K562 (cell line): ENCODE data around the gene MYL12A. TPM values are rescaled to one million over a fixed set of nuclear protein-coding genes. Genes with fewer than 3 reads are reported as not detected.

Experiments
- ATAC-seq: fragments of 200-7000 bp; cut with Tn5 transposase; 3 replicates; pipeline ENCODE4 v1.9.1; 2020; ENCODE audit warnings: moderate library complexity
- BruUV-seq: library from RNA; stranded (reverse); fragments of 400-500 nt; replicated peaks from 2 replicates; lab custom pipeline; 2021; lab: Mats Ljungman, UMichigan
- CTCF ChIA-PET: fragments of 300-600 bp; formaldehyde crosslinking; extraction: SDS; loops from one replicate; lab custom pipeline; 2021; ENCODE audit warnings: low intra/inter-chr PET ratio; lab: Yijun Ruan, JAX
- POLR2A ChIA-PET: fragments of 300-600, 350-650 bp; sonication (Branson Sonifier 250); formaldehyde crosslinking; extraction: SDS; loops from one replicate; lab custom pipeline; 2021; ENCODE audit warnings: antibody characterized with exemption, inconsistent platforms; lab: Yijun Ruan, JAX
- DNase-seq, 4 experiments: peaks; one replicate each; pipeline versions ENCODE4 v3.0.0 to v3.0.0-alpha.2; 2011 to 2018; ENCODE audit warnings: low spot score in 3 of 4, mixed read lengths in 3 of 4; ENCODE audit errors: extremely low read depth in 1 of 4
- FAIRE-seq: peaks from 2 replicates; lab custom pipeline; 2011; peaks lifted over from hg19 to GRCh38; lab: Jason Lieb, UNC
- H2AFZ ChIP-seq: 2 replicates; pipeline ENCODE4 v1.6.0; 2011; ENCODE audit warnings: low read depth, low read length, control low read depth, inconsistent platforms
- H3K27ac ChIP-seq: fragments of 200-600 bp; 3 replicates; pipeline ENCODE4 v1.8.0; 2011; ENCODE audit warnings: low read depth, mild to moderate bottlenecking, control low read depth, inconsistent platforms, low read length, moderate library complexity, mixed read lengths; ENCODE audit errors: extremely low read depth
- H3K27me3 ChIP-seq, 2 experiments: fragments of 300-600 bp in 1 of 2; 2 replicates in 1 of 2; 3 replicates in 1 of 2; pipeline versions ENCODE4 v1.6.0 to v1.8.0; 2011; ENCODE audit warnings: inconsistent platforms in 2 of 2, low read length in 2 of 2, mild to moderate bottlenecking in 1 of 2, mixed read lengths in 1 of 2, moderate library complexity in 1 of 2; ENCODE audit not compliant: control insufficient read depth in 2 of 2, insufficient read depth in 2 of 2
- H3K36me3 ChIP-seq: fragments of 300-600 bp; 3 replicates; pipeline ENCODE4 v1.8.0; 2011; ENCODE audit warnings: mild to moderate bottlenecking, low read length, inconsistent platforms; ENCODE audit not compliant: control insufficient read depth, insufficient read depth
- H3K4me1 ChIP-seq, 2 experiments: fragments of 200-600 bp in 1 of 2; replicated peaks in 1 of 2; 2 replicates in 1 of 2; 3 replicates in 1 of 2; pipeline versions ENCODE4 v1.5.1 to v1.8.0; 2011; ENCODE audit warnings: inconsistent platforms in 2 of 2, low read length in 2 of 2, mild to moderate bottlenecking in 1 of 2, mixed read lengths in 1 of 2, moderate library complexity in 1 of 2; ENCODE audit not compliant: control insufficient read depth in 2 of 2, insufficient read depth in 2 of 2
- H3K4me2 ChIP-seq: 2 replicates; pipeline ENCODE4 v1.6.1; 2011; ENCODE audit warnings: low read length, control low read depth, inconsistent platforms, mixed read lengths; ENCODE audit not compliant: insufficient read depth
- H3K4me3 ChIP-seq: fragments of 200-600 bp; sonication (generic), shearing (Covaris generic); 2 replicates; pipeline ENCODE4 v1.5.1; 2016; ENCODE audit warnings: control low read depth, inconsistent platforms
- H3K79me2 ChIP-seq: fragments of 200-600 bp; 3 replicates; pipeline ENCODE4 v1.8.0; 2011; ENCODE audit warnings: low read length, inconsistent platforms; ENCODE audit not compliant: control insufficient read depth, insufficient read depth
- H3K9ac ChIP-seq, 2 experiments: 2 replicates each; pipeline versions ENCODE4 v1.6.0 to v1.6.1; 2011; ENCODE audit warnings: low read depth in 2 of 2, low read length in 2 of 2, control low read depth in 1 of 2, inconsistent platforms in 1 of 2, mild to moderate bottlenecking in 1 of 2, mixed read lengths in 1 of 2; ENCODE audit not compliant: insufficient read depth in 1 of 2
- H3K9me1 ChIP-seq: one replicate; pipeline ENCODE4 v1.6.0; 2011; ENCODE audit warnings: inconsistent platforms, mild to moderate bottlenecking, low read length, moderate library complexity; ENCODE audit not compliant: control insufficient read depth, insufficient read depth
- H3K9me3 ChIP-seq: replicated peaks from 2 replicates; pipeline ENCODE4 v1.5.1; 2011; ENCODE audit warnings: low read depth, low read length, inconsistent platforms; ENCODE audit not compliant: control insufficient read depth, insufficient read depth
- H4K20me1 ChIP-seq: replicated peaks from 2 replicates; pipeline ENCODE4 v1.6.1; 2011; ENCODE audit warnings: low read length, inconsistent platforms, mixed read lengths; ENCODE audit not compliant: control insufficient read depth, insufficient read depth
- CEBPG ChIP-seq, 3 experiments: fragments of 200-800 bp in 1 of 3; sonication (Bioruptor generic) in 1 of 3; sonication (generic) in 1 of 3; formaldehyde crosslinking in 1 of 3; IDR thresholded peaks in 2 of 3; conservative IDR thresholded peaks in 1 of 3; 2 replicates each; pipeline versions ENCODE4 v1.6.1 to v1.8.0; 2016 to 2022; ENCODE audit warnings: missing compliant biosample characterization in 2 of 3, missing genetic modification characterization in 2 of 3, mild to moderate bottlenecking in 1 of 3, missing genetic modification reagents in 1 of 3
- DPF2 ChIP-seq: fragments of 450-650 bp; IDR thresholded peaks from 2 replicates; pipeline ENCODE4 v1.6.1; 2016
- HNRNPH1 ChIP-seq: fragments of 200-400 bp; formaldehyde crosslinking; optimal IDR thresholded peaks from 2 replicates; pipeline ENCODE3; 2017; ENCODE audit warnings: low read depth, mild to moderate bottlenecking, low read length, moderate library complexity
- PML ChIP-seq: IDR thresholded peaks from 2 replicates; pipeline ENCODE4 v1.6.1; 2012; ENCODE audit warnings: low read length, inconsistent platforms
- PRMT5 ChIP-seq: sonication (generic); formaldehyde crosslinking; IDR thresholded peaks from 2 replicates; pipeline ENCODE4 v1.5.0; 2020; ENCODE audit warnings: missing genetic modification reagents
- RAD51 ChIP-seq: fragments of 450-650 bp; IDR thresholded peaks from 2 replicates; pipeline ENCODE4 v1.7.1; 2016; ENCODE audit warnings: low read depth, mild to moderate bottlenecking, borderline replicate concordance
- RCOR1 ChIP-seq, 2 experiments: IDR thresholded peaks; 2 replicates each; pipeline ENCODE4 v1.6.1; 2012; ENCODE audit warnings: low read depth in 2 of 2, low read length in 2 of 2, borderline replicate concordance in 1 of 2, improper control_type of control experiment in 1 of 2
- WGBS: fragments of 100-300 bp; shearing (Covaris generic); methylation state at CpG from one replicate; pipeline ENCODE4 v1.1.6; 2016; ENCODE audit warnings: low coverage, mixed read lengths; ENCODE audit not compliant: insufficient coverage; ENCODE audit errors: missing lambda C conversion rate; 5-methylcytosine and 5-hydroxymethylcytosine counted together
- in situ Hi-C: fragments of 300-500 bp; cut with MboI; formaldehyde crosslinking; loops from 4 replicates; pipeline ENCODE4 v1.15.0; 2018; ENCODE audit warnings: inconsistent platforms, mixed read lengths
- intact Hi-C: fragments of 100-400 bp; cut with micrococcal nuclease; formaldehyde crosslinking; loops from 2 replicates; pipeline ENCODE4 v1.14.2; 2022
- polyA plus RNA-seq, 8 experiments: library from polyadenylated mRNA; depleted of rRNA in 4 of 8; stranded (reverse) in 5 of 8; unstranded in 3 of 8; fragments of >200 nt; fragmentation: Nextera tagmentation in 2 of 8; fragmentation: Illumina TruSeq in 1 of 8; extraction: Ambion mirVana in 2 of 8; extraction: Trizol in 1 of 8; gene quantifications; 2 replicates each; pipeline versions ENCODE4 v1.2.1 to v1.2.3, GENCODE V29; 2011 to 2014; ENCODE audit warnings: inconsistent platforms in 1 of 8, missing spikeins in 1 of 8
- total RNA-seq, 7 experiments: library from RNA; depleted of rRNA in 6 of 7; stranded (reverse); fragments of >200 nt in 6 of 7; fragmentation: Illumina TruSeq in 2 of 7; extraction: Trizol in 2 of 7; gene quantifications; 2 replicates each; pipeline versions ENCODE4 v1.2.1 to v1.2.3, GENCODE V29; 2011 to 2021; ENCODE audit warnings: low replicate concordance in 1 of 7
- TF ChIP-seq, protein P1 (sequence below), 2 experiments: fragments of 450-650 bp; IDR thresholded peaks; 2 replicates each; pipeline ENCODE4 v1.6.1; 2016

MYL12A gene
- total and polyA plus RNA-seq, 9 of the 15 experiments (the other 6 are each of a cell fraction or from before 2014, with no cell fraction given), result 308 to 1,031 (median 559) TPM

DNA sequence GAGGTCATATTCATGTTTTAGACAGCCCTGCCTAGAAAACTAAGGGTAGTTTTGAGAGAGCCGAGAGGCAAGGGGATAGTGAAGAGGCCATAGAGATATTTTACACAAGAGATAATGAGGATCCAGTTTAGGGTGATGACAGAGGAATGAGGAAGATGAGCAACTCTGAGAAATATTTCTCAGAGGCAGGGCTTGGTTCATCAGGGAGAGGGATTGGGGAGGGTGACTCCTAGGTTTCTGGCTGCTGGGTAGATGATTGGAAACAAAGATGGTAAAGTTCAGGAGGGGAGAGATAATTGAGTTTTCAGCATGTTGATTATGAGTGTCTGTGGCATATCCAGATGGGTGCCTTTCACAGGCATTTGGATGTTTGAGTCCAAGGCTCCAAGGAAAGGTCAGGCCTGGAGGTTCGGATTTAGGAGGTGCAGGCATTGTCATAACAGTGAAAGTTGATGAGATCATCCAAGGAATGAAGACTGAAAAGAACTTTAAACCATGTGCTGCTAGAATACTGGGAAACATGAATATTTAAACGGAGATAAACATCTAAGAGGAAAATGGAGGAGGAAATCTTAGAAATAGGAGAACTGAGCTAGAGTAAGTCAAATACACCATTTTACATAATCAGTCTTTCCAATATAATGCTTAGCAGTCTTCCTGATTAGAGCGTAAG, 21.8 kb downstream of the MYL12A start (continued):
- peak in 1 of 2 experiments; percentile 22; a peak in 1 of 4 replicates for TF ChIP-seq RCOR1 (IDR thresholded peaks at IDR 0.05; ENCODE audit: borderline replicate concordance in 1 of 2, low read depth in 2 of 2, low read length in 2 of 2)
- 0 out of 2 replicates have a peak, but pooled peaks have one; percentile 12 for TF ChIP-seq DPF2
- TF ChIP-seq, protein P1, sequence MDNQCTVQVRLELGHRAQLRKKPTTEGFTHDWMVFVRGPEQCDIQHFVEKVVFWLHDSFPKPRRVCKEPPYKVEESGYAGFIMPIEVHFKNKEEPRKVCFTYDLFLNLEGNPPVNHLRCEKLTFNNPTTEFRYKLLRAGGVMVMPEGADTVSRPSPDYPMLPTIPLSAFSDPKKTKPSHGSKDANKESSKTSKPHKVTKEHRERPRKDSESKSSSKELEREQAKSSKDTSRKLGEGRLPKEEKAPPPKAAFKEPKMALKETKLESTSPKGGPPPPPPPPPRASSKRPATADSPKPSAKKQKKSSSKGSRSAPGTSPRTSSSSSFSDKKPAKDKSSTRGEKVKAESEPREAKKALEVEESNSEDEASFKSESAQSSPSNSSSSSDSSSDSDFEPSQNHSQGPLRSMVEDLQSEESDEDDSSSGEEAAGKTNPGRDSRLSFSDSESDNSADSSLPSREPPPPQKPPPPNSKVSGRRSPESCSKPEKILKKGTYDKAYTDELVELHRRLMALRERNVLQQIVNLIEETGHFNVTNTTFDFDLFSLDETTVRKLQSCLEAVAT (IDR thresholded peaks at IDR 0.05), result 0 out of 4 replicates have a peak, but pooled peaks of 1 of the 2 experiments have one; percentile 59
- TF ChIP-seq PML, result no peak
- 0 out of 2 replicates have a peak, but pooled peaks have one; percentile 7 for TF ChIP-seq RAD51

- in situ Hi-C loops, result no loop called here
- H4K20me1 ChIP-seq, result peaks cover 40% of the 10 kb centered on the region
- no peak overlapping the region for H3K4me2 ChIP-seq
Observed at GRCh38 chr18:3269914-3270299, 22.3 kb downstream of the MYL12A start.

More at GRCh38 chr18:3269914-3270299, 22.3 kb downstream of the MYL12A start:
- peaks cover 11% of the 10 kb centered on the region for H3K9me1 ChIP-seq
- peaks cover 14 to 40% of the 10 kb centered on the region in 2 experiments for H3K4me1 ChIP-seq
- no peaks in the 10 kb centered on the region for H3K9me3 ChIP-seq
- ChIA-PET POLR2A (interaction anchor here (0.9 to 1.0 kb wide), 2 partner anchors 13 to 336 kb away, joined by 3 read pairs; no protein-coding TSS in a partner anchor), CTCF (no interaction called here)
- WGBS, result 90% methylated on average over 1 of the region's 1 CpG
- no TSS peak for BruUV-seq
- FAIRE-seq (no peak), DNase-seq (no peak), ATAC-seq (no peak)
- H3K79me2 ChIP-seq, result peaks cover 90% of the 10 kb centered on the region
- H2AFZ ChIP-seq, result no peak overlapping the region
- H3K9ac ChIP-seq, result no peak overlapping the region
- no peaks in the 10 kb centered on the region for H3K27me3 ChIP-seq
- intact Hi-C loops, result no loop called here
- H3K27ac ChIP-seq, result no peak overlapping the region
- H3K4me3 ChIP-seq, result no peak overlapping the region
- peaks cover 36% of the 10 kb centered on the region for H3K36me3 ChIP-seq
- no peak for TF ChIP-seq PRMT5 (CRISPR knock-in tag)
- TF ChIP-seq CEBPG (CRISPR knock-in tag; IDR thresholded peaks at IDR 0.05), result no peak
- no peak for TF ChIP-seq CEBPG (tag; conservative IDR thresholded peaks at IDR 0.05 in 1 of 2, IDR thresholded peaks at IDR 0.05 in 1 of 2)
- TF ChIP-seq HNRNPH1, result no peak
